Heart left ventricle (tissue), 13 donors: ENCODE measurements around the gene ANKRD22.

Experiments used
- POLR2A ChIP-seq, 2 donors: fragments of 450-650 bp; IDR thresholded peaks; one replicate each; pipeline ENCODE4 v1.6.1; 2017; ENCODE audit warnings: antibody characterized with exemption in 2 of 2, mild to moderate bottlenecking in 2 of 2, moderate library complexity in 2 of 2
- TF ChIP-seq, protein P1 (sequence below), 12 donors: fragments of 200-600 bp; sonication (generic) in 4 of 12; IDR thresholded peaks; one replicate each; pipeline versions ENCODE4 v1.5.0 to v1.8.0; 2018 to 2022; ENCODE audit warnings: antibody characterized with exemption in 12 of 12, mild to moderate bottlenecking in 5 of 12
- donor health status: ischemic (EF 13 %, LVEDD 7.1; RV severe dilation, severe dysfunction).
- donor health status: DM: no; HTN: yes; CAD: no.
- donor health status: DM: no; HTN: no; CAD: no.
- donor health status: ischemic (EF 25% LVEDD 6.9; RV normal size, moderate dysfunction).
- donor health status: ischemic (EF 25% LVEDD 5.7; RV mildly dilated, moderate dysfunction).
- donor health status: ischemic (EF 35%, LVEDD 5.7; RV mildly dilated, moderate dysfunction).
- donor health status: nonischemic (EF 11% LVEDD 7.7; RV severe dilation, severe dysfunction).
- donor health status: DM: yes; HTN: yes; CAD: no.
- donor health status: PGD.
- donor health status: ischemic (EF 29% LVEDD 5.4; RV normal size, mild dysfunction).
- donor health status: nonischemic (EF 23%, LVEDD 6.1; RV moderate dilation, normal function).

DNA sequence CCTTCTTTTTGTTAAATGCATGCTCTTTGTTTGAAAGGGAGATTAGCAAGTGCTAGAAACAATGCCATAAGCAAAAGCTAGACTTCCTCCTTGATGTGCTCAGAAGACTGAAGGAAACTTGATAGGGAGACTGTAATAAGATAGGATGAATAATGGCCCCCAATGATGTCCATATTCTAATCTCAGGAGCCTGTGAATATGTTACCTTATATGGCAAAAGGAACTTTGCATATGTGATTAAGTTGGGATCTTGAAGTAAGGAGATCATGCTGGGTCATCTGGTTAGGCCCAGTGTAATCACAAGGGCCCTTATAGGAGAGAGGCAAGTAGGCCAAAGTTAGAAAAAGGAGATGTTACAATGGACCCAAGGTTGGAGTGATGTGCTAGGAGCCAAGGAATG lies 62.7 kb downstream of the ANKRD22 start:
- TF ChIP-seq, protein P1, sequence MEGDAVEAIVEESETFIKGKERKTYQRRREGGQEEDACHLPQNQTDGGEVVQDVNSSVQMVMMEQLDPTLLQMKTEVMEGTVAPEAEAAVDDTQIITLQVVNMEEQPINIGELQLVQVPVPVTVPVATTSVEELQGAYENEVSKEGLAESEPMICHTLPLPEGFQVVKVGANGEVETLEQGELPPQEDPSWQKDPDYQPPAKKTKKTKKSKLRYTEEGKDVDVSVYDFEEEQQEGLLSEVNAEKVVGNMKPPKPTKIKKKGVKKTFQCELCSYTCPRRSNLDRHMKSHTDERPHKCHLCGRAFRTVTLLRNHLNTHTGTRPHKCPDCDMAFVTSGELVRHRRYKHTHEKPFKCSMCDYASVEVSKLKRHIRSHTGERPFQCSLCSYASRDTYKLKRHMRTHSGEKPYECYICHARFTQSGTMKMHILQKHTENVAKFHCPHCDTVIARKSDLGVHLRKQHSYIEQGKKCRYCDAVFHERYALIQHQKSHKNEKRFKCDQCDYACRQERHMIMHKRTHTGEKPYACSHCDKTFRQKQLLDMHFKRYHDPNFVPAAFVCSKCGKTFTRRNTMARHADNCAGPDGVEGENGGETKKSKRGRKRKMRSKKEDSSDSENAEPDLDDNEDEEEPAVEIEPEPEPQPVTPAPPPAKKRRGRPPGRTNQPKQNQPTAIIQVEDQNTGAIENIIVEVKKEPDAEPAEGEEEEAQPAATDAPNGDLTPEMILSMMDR (IDR thresholded peaks at IDR 0.05): no peak
- TF ChIP-seq POLR2A (IDR thresholded peaks at IDR 0.05): no peak
